GM19463 (cell line): Measurements from ENCODE around the gene RNASET2.

Experiments
- ATAC-seq: cut with Tn5 transposase; IDR thresholded peaks from one replicate; pipeline ENCODE4 v1.9.1; 2021; ENCODE audit warnings: mild to moderate bottlenecking, moderate library complexity; ENCODE audit not compliant: unreplicated experiment

The RNASET2 gene

DNA sequence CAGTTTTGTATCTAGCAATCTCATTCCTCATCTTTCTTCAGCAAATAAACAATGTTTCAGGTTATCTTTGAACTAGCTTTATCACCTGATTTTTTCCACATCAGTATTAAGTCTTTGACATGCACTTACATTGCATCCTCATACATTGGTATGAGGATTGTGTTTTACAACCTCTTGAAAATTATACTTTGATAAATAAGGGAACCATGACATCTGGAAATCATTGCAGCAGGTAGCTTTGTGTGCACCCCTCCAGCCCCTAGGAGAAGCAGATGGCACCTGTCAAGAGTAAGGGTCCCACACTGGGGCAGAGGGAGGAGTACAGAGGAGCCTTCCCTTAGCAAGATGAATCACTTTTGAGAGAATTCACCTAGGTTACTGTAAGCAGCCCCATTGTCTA is 13.7 kb upstream of the RNASET2 start:
- no peak for ATAC-seq

GRCh38 chr6:166969390-166970002 is 13.1 kb upstream of the RNASET2 start:
- no peak for ATAC-seq

DNA sequence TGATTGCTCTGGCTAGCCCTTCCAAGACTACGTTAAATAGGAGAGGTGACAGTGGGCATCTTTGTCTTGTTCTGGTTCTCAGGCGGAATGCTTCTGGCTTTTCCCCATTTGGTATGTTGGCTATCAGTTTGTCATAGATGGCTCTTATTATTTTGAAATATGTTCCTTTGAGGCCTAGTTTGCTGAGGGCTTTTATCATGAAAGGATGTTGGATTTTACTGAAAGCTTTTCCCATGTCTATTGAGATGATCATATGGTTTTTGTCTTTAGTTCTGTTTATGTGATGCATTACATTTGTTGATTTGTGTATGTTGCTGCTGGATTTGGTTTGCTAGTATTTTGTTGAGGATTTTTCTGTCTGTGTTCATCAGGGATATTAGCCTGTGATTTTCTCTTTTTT is 9.9 kb upstream of the RNASET2 start:
- ATAC-seq = no peak

DNA sequence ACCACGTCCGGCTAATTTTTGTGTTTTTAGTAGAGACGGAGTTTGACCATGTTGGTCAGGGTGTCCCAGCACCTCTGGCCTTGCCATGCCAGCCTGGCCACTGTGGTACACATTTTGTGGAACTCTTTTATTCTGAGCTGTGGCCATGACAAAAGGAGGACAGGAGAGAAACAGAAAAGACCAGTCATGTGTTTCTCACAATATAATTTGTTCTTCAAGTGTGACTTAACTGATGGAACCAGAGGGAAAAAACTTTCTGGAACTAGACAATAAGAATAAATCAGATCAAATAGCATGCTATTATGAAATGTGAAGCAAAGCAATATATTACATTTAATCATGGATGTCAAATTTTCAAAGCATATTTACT is 4.2 kb upstream of the RNASET2 start:
- no peak for ATAC-seq

- no peak for ATAC-seq
Observed at GRCh38 chr6:166959911-166960608, 3.7 kb upstream of the RNASET2 start.

- no peak for ATAC-seq
Observed at GRCh38 chr6:166958926-166959861, 2.8 kb upstream of the RNASET2 start.

- no peak for ATAC-seq
Observed at GRCh38 chr6:166957805-166958076, 1.4 kb upstream of the RNASET2 start.

- peak; percentile 46 for ATAC-seq
Observed at GRCh38 chr6:166957087-166957804, 896 bp upstream of the RNASET2 start.

DNA sequence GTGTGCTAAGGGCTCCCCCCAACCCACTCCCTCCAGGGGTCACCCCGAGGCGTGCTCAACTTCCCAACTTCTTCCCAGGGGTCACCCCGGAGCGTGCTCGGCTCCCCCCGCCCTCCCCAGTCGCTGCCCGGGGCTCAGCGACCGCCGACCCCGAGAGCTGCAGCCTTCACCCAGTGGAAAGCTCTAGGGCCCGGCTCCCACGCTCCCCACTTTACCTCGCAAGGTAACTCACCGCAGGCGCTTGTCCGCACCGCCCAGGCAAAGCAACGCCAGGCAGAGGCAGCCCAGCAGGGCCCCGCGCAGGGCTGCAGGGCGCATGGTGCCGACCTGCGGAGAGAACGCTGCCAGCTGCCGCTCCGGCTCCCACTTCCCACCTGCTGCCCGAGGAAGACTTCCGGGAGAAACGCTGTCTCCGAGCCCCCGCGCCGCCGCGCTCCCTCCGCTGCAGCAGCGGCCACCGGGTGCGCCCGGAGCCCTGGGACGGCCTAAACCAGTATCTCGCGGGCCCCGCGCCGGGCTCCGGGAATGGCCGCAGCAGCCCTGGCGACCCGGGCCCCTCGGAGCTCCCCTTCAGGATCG is 396 bp downstream of the RNASET2 start:
- ATAC-seq = peak; percentile 3

- ATAC-seq = no peak
Observed at GRCh38 chr6:166955121-166955864, 1.1 kb downstream of the RNASET2 start.

DNA sequence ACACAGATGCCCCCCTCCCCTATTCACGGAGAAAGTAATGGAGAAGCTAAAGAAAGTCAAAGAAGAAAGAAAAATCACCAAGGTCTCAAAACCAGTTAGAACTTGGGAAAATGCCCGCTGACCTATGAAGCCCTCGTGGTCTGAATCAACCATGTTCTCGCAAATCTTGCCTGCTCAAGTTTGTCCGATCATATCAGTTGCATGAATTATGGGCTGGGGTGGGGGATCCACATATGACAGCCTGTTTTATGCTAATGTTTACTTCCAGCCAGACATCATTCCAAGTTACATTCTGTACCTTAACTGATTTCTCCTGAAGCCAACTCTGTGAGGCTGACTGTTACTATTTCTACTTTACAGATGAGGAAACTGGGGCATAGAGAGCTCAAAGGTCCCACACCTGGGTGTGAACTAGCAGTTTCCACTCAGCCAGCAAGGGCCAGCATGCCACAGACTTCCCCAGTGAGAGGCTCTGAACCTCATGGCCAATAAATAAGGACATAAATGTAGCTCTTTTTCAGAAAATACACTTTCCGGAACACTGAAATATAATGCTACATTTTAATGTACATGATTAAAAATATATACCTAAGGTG is 2.1 kb downstream of the RNASET2 start:
- ATAC-seq = no peak

- no peak for ATAC-seq
Observed at GRCh38 chr6:166952567-166953486, 3.5 kb downstream of the RNASET2 start.

DNA sequence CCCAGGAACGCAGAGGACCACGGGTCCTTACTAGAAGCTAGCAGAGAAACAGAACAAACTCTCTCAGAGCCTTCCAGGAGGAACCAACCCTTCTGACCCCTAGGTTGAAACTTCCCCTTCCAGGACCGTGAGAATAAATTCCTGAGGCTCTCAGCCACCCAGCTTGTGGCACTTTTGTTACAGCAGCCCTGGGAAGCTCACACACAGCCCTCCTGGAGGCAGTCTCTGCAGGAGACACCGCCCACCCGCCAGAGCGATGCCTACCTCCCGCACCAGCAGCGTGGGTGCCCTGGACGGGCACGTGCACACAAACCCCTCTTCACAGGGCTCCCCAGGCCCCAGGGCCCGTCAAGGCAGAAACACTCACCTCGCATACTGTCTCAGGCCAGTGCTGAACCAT is 4.2 kb downstream of the RNASET2 start:
- ATAC-seq = no peak

DNA sequence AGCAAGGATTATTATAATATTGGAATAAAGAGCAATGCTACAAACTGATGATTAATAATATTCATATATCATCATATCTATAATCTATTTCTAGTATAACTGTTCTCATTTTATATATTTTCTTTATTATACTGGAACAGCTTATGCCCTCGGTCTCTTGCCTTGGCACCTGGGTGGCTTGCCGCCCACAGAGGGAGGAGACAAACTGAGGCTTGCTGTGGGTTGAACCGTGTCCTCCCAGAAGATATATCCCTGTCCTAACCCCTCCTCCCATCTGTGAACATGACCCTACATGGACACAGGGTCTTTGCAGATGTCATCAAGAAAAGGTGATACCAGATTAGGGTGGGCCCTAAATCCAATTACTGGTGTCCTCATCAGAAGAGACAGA is 4.7 kb downstream of the RNASET2 start:
- no peak for ATAC-seq

DNA sequence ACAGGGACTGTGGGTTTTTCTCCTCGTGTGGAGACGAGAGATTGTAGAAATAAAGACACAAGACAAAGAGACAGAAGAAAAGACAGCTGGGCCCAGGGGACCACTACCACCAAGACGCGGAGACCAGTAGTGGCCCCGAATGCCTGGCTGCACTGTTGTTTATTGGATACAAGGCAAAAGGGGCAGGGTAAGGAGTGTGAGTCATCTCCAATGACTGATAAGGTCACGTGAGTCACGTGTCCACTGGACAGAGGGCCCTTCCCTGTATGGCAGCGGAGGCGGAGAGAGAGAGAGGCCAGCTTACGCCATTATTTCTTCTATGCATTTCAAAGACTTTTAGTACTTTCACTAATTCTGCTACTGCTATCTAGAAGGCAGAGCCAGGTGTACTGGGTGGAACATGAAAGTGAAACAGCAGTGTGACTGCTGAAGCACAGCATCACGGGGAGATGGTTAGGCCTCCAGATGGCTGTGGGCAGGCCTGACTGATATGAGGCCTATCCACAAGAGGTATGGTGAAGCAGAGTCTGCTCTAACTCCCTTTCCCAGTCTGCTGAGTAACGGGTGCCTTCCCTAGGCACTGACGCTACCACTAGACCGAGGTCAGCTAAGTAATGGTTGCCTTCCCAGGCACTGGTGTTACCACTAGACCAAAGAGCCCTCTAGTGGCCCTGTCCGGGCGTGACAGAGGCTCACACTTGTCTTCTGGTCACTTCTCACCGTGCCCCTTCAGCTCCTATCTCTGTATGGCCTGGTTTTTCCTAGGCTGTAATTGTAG is 5.3 kb downstream of the RNASET2 start:
- peak; percentile 89 for ATAC-seq

DNA sequence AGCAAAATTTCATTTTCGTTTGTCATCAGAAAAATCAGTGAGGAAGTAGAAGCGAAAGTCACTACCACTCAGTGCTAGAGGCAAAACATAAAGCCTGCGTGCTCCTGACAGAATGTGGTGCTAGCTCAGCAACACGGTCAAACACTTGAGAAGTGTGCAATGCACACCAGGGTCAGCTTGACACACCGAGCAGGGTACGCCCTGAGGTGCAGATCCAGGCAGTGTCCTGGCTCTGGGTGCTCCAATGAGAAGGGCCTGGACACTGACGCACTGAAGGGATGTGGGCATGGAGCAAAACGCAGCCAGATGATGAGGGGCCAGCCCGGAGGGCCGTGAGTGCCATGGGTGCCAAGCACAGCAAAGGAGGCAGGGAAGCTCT is 5.9 kb downstream of the RNASET2 start:
- ATAC-seq = peak; percentile 27

GRCh38 chr6:166949528-166950442 is 6.6 kb downstream of the RNASET2 start:
- no peak for ATAC-seq
